NCI-H187 treated with DMSO at 0.1 percent for 48 hours (cell line): ENCODE data around the gene SSR4.
"Not testable (repeated sequence)": the region's sequence is repeated elsewhere in the genome, so short reads cannot be mapped to it uniquely, and the experiment has no call there.

ENCODE experiments used
- DNase-seq: peaks from one replicate; lab custom pipeline; 2025; lab: John Stamatoyannopoulos, UW

SSR4 gene

GRCh38 chrX:153805436-153805835, 11.0 kb downstream of the SSR4 start:
- no peak for DNase-seq

- DNase-seq = no peak
These were observed 12.6 kb downstream of the SSR4 start for GRCh38 chrX:153806999-153807575.

GRCh38 chrX:153807976-153808375, 13.5 kb downstream of the SSR4 start:
- DNase-seq = no peak

- no peak for DNase-seq
These were observed 17.8 kb downstream of the SSR4 start for GRCh38 chrX:153812220-153812619.

GRCh38 chrX:153813161-153813560, 18.7 kb downstream of the SSR4 start:
- DNase-seq = no peak

GRCh38 chrX:153814591-153815315, 20.3 kb downstream of the SSR4 start:
- no peak for DNase-seq

GRCh38 chrX:153816831-153817690, 22.6 kb downstream of the SSR4 start:
- DNase-seq = no peak

GRCh38 chrX:153818064-153818463, 23.6 kb downstream of the SSR4 start:
- DNase-seq = not testable (repeated sequence)

GRCh38 chrX:153818571-153819383, 24.3 kb downstream of the SSR4 start:
- DNase-seq = no peak

- DNase-seq = no peak
These were observed 25.0 kb downstream of the SSR4 start for GRCh38 chrX:153819384-153820040.

GRCh38 chrX:153820601-153821000, 26.1 kb downstream of the SSR4 start:
- DNase-seq = no peak

- DNase-seq = no peak
These were observed 26.6 kb downstream of the SSR4 start for GRCh38 chrX:153821066-153821465.

- no peak for DNase-seq
These were observed 29.9 kb downstream of the SSR4 start for GRCh38 chrX:153824348-153824747.

GRCh38 chrX:153825042-153825441, 30.6 kb downstream of the SSR4 start:
- DNase-seq = no peak

GRCh38 chrX:153827016-153827415, 32.5 kb downstream of the SSR4 start:
- DNase-seq = no peak

GRCh38 chrX:153827903-153828302, 33.4 kb downstream of the SSR4 start:
- DNase-seq = no peak

GRCh38 chrX:153828308-153828707, 33.8 kb downstream of the SSR4 start:
- no peak for DNase-seq

GRCh38 chrX:153828723-153829548, 34.5 kb downstream of the SSR4 start:
- no peak for DNase-seq

GRCh38 chrX:153829549-153829798, 35.0 kb downstream of the SSR4 start:
- DNase-seq = no peak

- DNase-seq = no peak
These were observed 35.6 kb downstream of the SSR4 start, which contains the start of gene PDZD4 for GRCh38 chrX:153829799-153830639. Gene PDZD4 (minus strand): TSS chrX:153830544. CDS start chrX:153830298, 246 bp downstream.
